Activated B cell treated with CpG ODN at 0.5 μM for 24 hours (primary cell): ENCODE results near the gene RNF6. TPM values are rescaled to one million over a fixed set of nuclear protein-coding genes. Genes with fewer than 3 reads are reported as not detected.

Source experiments
- ATAC-seq: fragments of 200-7000 bp; cut with Tn5 transposase; one replicate; pipeline ENCODE4 v1.10.0; 2021; ENCODE audit warnings: low read depth, mild to moderate bottlenecking, moderate library complexity
- CTCF ChIA-PET: fragments of 350-600 bp; sonication (Branson Sonifier 250); formaldehyde crosslinking; loops from one replicate; lab custom pipeline; 2021; ENCODE audit warnings: antibody characterized with exemption; lab: Charles Lee
- POLR2A ChIA-PET: fragments of 350-600 bp; sonication (Branson Sonifier 250); formaldehyde crosslinking; loops from one replicate; lab custom pipeline; 2021; ENCODE audit warnings: antibody characterized with exemption; lab: Charles Lee
- DNase-seq: peaks from one replicate; pipeline ENCODE4 v3.0.0; 2022
- H3K27ac Mint-ChIP-seq: one replicate; pipeline ENCODE4 v1.8.0; 2020; ENCODE audit warnings: mixed read lengths
- H3K27me3 Mint-ChIP-seq: one replicate; pipeline ENCODE4 v1.8.0; 2021; ENCODE audit warnings: mixed read lengths
- H3K36me3 Mint-ChIP-seq: one replicate; pipeline ENCODE4 v1.8.0; 2021; ENCODE audit warnings: low read depth, mixed read lengths
- H3K4me1 Mint-ChIP-seq: one replicate; pipeline ENCODE4 v1.8.0; 2021; ENCODE audit warnings: mixed read lengths
- H3K4me3 Mint-ChIP-seq: one replicate; pipeline ENCODE4 v1.8.0; 2020; ENCODE audit warnings: mild to moderate bottlenecking, mixed read lengths
- H3K9me3 Mint-ChIP-seq: one replicate; pipeline ENCODE4 v1.8.0; 2020; ENCODE audit warnings: mixed read lengths
- intact Hi-C: fragments of 100-400 bp; cut with micrococcal nuclease; formaldehyde crosslinking; loops from one replicate; pipeline ENCODE4 v1.15.1; 2024
- total RNA-seq: library from RNA; stranded (reverse); gene quantifications from 2 replicates; pipeline ENCODE4 v1.2.3, GENCODE V29; 2022
- TF ChIP-seq, protein P1 (sequence below): fragments of 200-600 bp; IDR thresholded peaks from one replicate; pipeline ENCODE4 v1.8.0; 2022; ENCODE audit warnings: antibody characterized with exemption, mild to moderate bottlenecking

RNF6 gene
- total RNA-seq, 1 donor from 2014 or later = 48.3 TPM

DNA sequence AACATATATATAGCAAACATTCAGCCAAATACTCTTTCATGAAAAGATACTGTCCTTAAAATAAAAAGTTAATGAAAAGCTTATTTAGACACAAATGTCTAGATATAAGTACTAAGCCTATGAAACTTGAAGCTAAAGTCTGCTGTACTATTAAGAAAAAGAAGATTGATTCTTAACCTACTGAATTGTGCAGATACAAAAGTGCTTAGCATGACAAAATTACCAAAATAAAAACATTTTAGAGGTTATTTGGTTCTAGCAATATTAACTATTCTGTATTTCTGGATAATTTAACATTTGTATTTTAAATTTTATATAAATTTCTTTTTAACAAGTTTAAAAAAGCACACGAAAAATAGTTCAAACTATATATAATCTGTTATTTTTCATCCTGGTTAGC, 8.8 kb downstream of the RNF6 start:
- Mint-ChIP-seq H3K4me1 (no peaks in the 10 kb centered on the region), H3K27me3 (no peaks in the 10 kb centered on the region), H3K4me3 (no peak overlapping the region), H3K9me3 (no peaks in the 10 kb centered on the region), H3K27ac (no peak overlapping the region), H3K36me3 (peaks cover 79% of the 10 kb centered on the region)
- ATAC-seq (no peak), DNase-seq (no peak)
- TF ChIP-seq, protein P1, sequence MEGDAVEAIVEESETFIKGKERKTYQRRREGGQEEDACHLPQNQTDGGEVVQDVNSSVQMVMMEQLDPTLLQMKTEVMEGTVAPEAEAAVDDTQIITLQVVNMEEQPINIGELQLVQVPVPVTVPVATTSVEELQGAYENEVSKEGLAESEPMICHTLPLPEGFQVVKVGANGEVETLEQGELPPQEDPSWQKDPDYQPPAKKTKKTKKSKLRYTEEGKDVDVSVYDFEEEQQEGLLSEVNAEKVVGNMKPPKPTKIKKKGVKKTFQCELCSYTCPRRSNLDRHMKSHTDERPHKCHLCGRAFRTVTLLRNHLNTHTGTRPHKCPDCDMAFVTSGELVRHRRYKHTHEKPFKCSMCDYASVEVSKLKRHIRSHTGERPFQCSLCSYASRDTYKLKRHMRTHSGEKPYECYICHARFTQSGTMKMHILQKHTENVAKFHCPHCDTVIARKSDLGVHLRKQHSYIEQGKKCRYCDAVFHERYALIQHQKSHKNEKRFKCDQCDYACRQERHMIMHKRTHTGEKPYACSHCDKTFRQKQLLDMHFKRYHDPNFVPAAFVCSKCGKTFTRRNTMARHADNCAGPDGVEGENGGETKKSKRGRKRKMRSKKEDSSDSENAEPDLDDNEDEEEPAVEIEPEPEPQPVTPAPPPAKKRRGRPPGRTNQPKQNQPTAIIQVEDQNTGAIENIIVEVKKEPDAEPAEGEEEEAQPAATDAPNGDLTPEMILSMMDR = no peak
- ChIA-PET POLR2A (no interaction called here), CTCF (no interaction called here)
- intact Hi-C loops = no loop called here

DNA sequence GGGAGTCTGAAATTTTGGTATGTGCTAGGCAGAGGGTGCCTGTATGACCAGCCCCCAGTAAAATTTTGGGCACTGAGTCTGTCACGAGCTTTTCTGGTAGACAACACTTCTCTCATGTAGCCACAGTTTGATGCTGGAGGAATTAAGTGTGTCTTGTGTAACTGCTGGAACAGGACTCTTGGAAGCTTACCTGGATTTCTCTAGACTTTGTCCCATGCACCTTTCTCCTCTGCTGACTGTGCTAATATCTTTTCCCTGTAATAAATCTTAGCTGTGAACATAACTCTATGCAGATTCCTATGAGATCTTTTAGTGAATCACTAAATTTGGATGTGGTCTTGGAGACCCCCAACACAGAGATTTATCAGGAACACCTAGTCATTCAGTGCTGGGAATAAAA, 13.8 kb downstream of the RNF6 start:
- no peak overlapping the region for H3K27ac Mint-ChIP-seq
- ChIA-PET POLR2A (no interaction called here), CTCF (no interaction called here)
- peaks cover 69% of the 10 kb centered on the region for H3K36me3 Mint-ChIP-seq
- TF ChIP-seq, protein P1 = no peak
- intact Hi-C loops = no loop called here
- H3K4me3 Mint-ChIP-seq = no peak overlapping the region
- ATAC-seq (no peak), DNase-seq (no peak)
- H3K9me3 Mint-ChIP-seq = no peaks in the 10 kb centered on the region
- H3K27me3 Mint-ChIP-seq = no peaks in the 10 kb centered on the region
- H3K4me1 Mint-ChIP-seq = no peaks in the 10 kb centered on the region

DNA sequence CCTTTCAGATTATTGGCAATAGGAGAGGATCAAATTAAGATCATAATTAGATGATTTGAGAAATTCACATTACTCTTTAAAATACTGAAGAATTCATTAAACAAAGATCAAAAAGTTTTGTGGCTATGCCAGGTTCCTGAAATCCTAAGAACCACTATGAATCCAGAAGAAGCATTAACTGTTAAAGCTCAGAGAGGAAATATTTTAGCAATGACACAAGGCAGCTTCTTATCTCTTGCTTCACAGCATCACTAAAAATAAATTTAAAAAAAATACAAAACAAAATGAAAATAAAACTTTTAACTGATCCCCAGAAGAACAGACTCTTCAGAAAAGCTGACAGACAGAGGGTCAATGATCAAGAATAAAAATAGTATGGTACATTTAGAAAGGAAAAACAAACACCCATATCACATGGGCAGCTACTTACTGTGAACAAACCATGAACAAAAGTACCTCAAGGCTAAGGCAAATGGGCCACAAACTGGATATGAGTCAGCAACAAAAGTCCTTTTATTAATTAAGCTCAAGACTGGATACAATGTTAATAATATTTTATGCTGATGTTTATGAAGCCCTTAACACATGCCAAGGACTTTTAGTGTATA, 19.6 kb downstream of the RNF6 start:
- H3K27ac Mint-ChIP-seq = no peak overlapping the region
- peaks cover 45% of the 10 kb centered on the region for H3K36me3 Mint-ChIP-seq
- peaks cover 1% of the 10 kb centered on the region for H3K9me3 Mint-ChIP-seq
- DNase-seq (no peak), ATAC-seq (no peak)
- TF ChIP-seq, protein P1 = no peak
- CTCF ChIA-PET = no interaction called here
- no peaks in the 10 kb centered on the region for H3K27me3 Mint-ChIP-seq
- H3K4me1 Mint-ChIP-seq = no peaks in the 10 kb centered on the region
- intact Hi-C loops = no loop called here
- H3K4me3 Mint-ChIP-seq = no peak overlapping the region
- POLR2A ChIA-PET = interaction anchor here (0.6 to 1.2 kb wide), 2 partner anchors 16 to 20 kb away, joined by 3 to 6 read pairs; partner anchors contain the start of gene RNF6

DNA sequence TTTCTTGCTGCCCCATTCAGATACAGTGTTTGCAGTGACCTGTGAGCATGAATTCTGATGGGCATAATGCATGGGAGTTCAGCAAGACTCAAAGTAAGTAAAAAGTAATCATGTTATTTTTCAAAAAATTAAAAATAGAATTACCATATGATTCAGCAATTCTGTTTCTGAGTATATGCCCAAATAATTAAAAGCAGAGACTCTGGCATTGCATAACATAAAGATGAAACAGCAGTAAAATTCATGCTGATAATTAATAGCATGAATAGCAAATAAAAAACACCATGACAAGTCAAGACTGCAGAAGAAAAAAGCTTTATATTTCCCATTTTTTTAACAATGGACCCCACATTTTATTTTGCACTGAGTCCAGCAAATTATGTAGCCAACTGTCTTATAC, 21.3 kb downstream of the RNF6 start:
- TF ChIP-seq, protein P1 = no peak
- Mint-ChIP-seq H3K9me3 (peaks cover 5% of the 10 kb centered on the region), H3K27me3 (no peaks in the 10 kb centered on the region), H3K4me1 (no peaks in the 10 kb centered on the region), H3K27ac (no peak overlapping the region), H3K4me3 (no peak overlapping the region), H3K36me3 (peaks cover 46% of the 10 kb centered on the region)
- ChIA-PET POLR2A (no interaction called here), CTCF (no interaction called here)
- DNase-seq (no peak), ATAC-seq (no peak)
- intact Hi-C loops = no loop called here

DNA sequence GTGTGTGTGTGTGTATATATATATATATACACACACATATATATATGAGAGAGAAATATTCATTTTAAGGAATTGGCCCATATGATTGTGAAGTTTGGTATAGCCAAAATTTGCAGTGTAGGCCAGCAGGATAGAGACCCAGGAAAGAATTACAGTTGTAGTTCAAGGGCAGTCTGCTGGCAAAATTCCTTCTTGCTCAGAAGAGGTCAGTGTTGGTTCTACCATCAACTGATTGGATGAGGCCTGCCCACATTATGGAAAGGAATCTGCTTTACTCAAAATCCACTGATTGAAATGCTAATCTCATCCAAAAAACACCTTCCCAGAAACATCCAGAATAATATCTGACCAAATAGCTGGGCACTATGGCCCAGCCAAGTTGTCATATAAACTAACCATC, 24.0 kb downstream of the RNF6 start:
- POLR2A ChIA-PET = no interaction called here
- no peak overlapping the region for H3K4me3 Mint-ChIP-seq
- intact Hi-C loops = no loop called here
- peaks cover 50% of the 10 kb centered on the region for H3K36me3 Mint-ChIP-seq
- DNase-seq (no peak), ATAC-seq (no peak)
- no peak overlapping the region for H3K27ac Mint-ChIP-seq
- CTCF ChIA-PET = interaction anchor here (1.7 kb wide), 1 partner anchor 13 kb away, joined by 3 read pairs; no protein-coding TSS in a partner anchor
- H3K27me3 Mint-ChIP-seq = no peaks in the 10 kb centered on the region
- no peaks in the 10 kb centered on the region for H3K4me1 Mint-ChIP-seq
- H3K9me3 Mint-ChIP-seq = peaks cover 19% of the 10 kb centered on the region
- TF ChIP-seq, protein P1 = no peak
